KOPT-K1 (cell line): ENCODE data around the gene ACACA.
A peak's percentile ranks its signal among the peaks of the same experiment; 100 is the strongest.

Experiments
- H3K27ac ChIP-seq: fragments of 200-600 bp; sonication (generic); 2 replicates; pipeline ENCODE4 v1.5.1; 2016; ENCODE audit warnings: antibody characterized with exemption, mild to moderate bottlenecking, low read depth, low read length; ENCODE audit not compliant: poor library complexity, severe bottlenecking
- H3K36me3 ChIP-seq: fragments of 200-600 bp; sonication (generic); 2 replicates; pipeline ENCODE4 v1.5.1; 2017; ENCODE audit warnings: antibody characterized with exemption, mild to moderate bottlenecking, low read length, moderate library complexity; ENCODE audit not compliant: insufficient read depth
- H3K9me3 ChIP-seq: fragments of 200-600 bp; sonication (generic); 2 replicates; pipeline ENCODE4 v1.5.1; 2017; ENCODE audit warnings: antibody characterized with exemption, low read length, mild to moderate bottlenecking; ENCODE audit not compliant: insufficient read depth, poor library complexity, severe bottlenecking

ACACA gene

DNA sequence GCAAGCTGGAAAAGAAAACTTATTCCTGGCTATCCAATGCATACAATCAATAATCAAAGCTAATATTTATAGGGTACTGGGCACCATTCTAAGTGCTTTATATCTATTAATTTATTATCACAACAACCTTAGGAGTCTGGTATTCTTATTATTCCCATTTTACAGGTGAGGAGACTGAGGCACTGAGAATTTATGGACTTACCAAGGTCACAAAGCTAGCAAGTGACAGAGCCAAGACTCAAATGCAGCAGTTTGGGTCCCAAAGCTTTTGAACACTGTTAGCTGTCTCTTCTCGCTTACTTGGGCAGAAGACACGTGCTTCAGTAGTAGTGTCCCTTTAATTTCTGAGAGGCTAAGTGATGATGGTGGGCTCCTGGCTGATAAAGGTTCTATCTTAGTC is 305.3 kb downstream of the ACACA start:
- Histone ChIP-seq H3K9me3 (no peaks in the 10 kb centered on the region), H3K27ac (no peak overlapping the region), H3K36me3 (peaks cover 93% of the 10 kb centered on the region)

- Histone ChIP-seq H3K27ac (no peak overlapping the region), H3K36me3 (peaks cover 96% of the 10 kb centered on the region), H3K9me3 (no peaks in the 10 kb centered on the region)
These were observed 306.4 kb downstream of the ACACA start for GRCh38 chr17:37100231-37100630.

DNA sequence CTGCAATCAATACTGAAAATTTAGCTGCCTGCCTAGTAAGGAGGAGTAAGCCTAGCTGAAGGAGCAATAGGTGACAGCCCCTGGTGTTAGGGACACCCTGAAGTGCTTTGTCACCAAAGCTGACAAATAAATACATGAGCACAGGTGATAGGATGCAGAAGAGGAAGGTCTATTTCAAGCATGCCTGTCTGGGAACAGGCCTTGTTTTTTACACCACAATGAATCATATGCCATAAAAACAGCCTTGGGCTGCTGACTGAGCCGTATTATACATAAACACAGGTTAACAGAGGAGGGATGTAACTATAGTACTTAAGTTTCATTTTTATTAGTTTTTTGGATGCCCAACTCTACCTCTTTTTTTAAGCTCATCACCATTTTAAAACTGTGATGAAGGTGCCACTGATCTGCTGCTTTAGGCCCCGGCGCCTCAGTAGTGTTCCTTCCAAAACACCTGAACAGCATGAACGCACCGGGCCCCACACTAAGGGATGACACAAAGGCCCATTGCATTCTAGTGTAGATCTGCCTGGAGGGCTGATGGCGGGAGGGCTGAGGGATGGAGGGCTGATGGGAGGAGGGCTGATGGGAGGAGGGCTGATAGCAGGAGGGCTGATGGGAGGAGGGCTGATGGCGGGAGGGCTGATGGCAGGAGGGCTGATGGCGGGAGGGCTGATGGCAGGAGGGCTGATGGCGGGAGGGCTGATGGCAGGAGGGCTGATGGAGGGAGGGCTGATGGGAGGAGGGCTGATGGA is 307.5 kb downstream of the ACACA start:
- Histone ChIP-seq H3K36me3 (peaks cover 93% of the 10 kb centered on the region), H3K27ac (no peak overlapping the region), H3K9me3 (no peaks in the 10 kb centered on the region)

- H3K36me3 ChIP-seq = peaks cover 93% of the 10 kb centered on the region
- H3K9me3 ChIP-seq = no peaks in the 10 kb centered on the region
- H3K27ac ChIP-seq = no peak overlapping the region
These were observed 308.5 kb downstream of the ACACA start for GRCh38 chr17:37098152-37098551.

DNA sequence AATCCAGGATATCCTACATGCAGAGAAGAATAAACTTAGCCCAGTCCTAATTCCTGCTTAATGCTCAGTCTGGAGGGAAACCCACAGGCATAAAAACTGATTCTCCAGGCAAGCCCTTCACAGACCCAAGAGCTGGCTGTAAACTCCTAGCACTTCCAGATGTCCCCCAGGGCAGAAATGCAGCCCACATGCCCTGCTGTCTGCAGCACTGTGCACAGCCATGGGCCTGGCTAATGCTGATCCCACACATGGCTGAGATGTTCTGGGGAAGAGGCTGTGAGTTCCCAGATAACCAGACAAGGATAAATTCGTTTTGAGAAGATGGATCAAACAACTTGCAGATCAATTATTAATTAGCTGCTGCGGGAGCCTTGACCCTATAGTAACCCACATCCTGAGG is 309.5 kb downstream of the ACACA start:
- Histone ChIP-seq H3K36me3 (peaks cover 93% of the 10 kb centered on the region), H3K9me3 (no peaks in the 10 kb centered on the region), H3K27ac (no peak overlapping the region)

DNA sequence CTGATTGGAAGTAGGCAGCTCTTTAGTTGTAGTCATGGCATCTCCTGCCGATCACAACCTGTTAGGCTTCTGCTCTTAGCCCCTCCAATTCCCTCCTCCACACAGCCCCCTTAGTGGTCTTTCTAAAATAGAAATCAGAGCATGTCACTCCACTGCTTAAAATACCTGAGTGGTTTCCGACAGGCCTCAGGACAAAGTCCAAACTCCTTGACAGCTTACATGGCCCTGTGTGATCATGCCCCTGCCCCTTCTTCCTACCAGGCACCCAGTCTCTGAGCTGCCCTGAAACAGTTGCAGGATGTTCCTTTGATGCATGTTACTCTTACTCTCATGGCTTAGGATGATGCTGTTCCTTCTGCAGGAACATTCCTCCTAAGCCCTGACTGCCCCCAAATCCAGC is 310.6 kb downstream of the ACACA start:
- H3K36me3 ChIP-seq = peaks cover 95% of the 10 kb centered on the region
- H3K27ac ChIP-seq = no peak overlapping the region
- no peaks in the 10 kb centered on the region for H3K9me3 ChIP-seq

- Histone ChIP-seq H3K27ac (peak overlapping the region; percentile 69), H3K9me3 (no peaks in the 10 kb centered on the region), H3K36me3 (peaks cover 90% of the 10 kb centered on the region)
These were observed 312.2 kb downstream of the ACACA start for GRCh38 chr17:37094391-37094790.

GRCh38 chr17:37092701-37093100 is 313.9 kb downstream of the ACACA start:
- no peaks in the 10 kb centered on the region for H3K9me3 ChIP-seq
- no peak overlapping the region for H3K27ac ChIP-seq
- peaks cover 91% of the 10 kb centered on the region for H3K36me3 ChIP-seq

- Histone ChIP-seq H3K27ac (no peak overlapping the region), H3K9me3 (no peaks in the 10 kb centered on the region), H3K36me3 (peaks cover 91% of the 10 kb centered on the region)
These were observed 314.6 kb downstream of the ACACA start for GRCh38 chr17:37092071-37092470.

GRCh38 chr17:37090941-37091340 is 315.7 kb downstream of the ACACA start:
- Histone ChIP-seq H3K36me3 (peaks cover 91% of the 10 kb centered on the region), H3K27ac (peak overlapping the region; percentile 15), H3K9me3 (no peaks in the 10 kb centered on the region)

DNA sequence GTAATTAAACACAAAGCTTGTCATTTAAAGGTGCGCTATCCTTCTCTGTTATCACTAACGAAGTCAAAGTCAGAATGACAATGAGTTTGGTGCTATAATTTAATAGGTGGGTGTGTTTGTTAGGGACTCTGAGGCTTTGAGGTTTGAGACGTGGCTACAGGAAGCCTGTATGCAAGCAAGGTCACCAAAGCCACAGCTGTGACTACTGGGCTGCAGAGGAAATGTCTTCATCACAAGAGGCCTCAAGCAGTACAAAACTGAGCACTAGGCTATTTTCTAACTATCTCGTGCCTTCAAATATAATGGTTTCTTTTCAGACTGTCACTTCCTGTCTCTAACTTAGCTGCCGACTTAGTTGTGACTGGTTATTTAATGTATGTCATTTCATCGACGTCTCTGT is 316.7 kb downstream of the ACACA start:
- H3K27ac ChIP-seq = peak overlapping the region; percentile 59
- peaks cover 93% of the 10 kb centered on the region for H3K36me3 ChIP-seq

DNA sequence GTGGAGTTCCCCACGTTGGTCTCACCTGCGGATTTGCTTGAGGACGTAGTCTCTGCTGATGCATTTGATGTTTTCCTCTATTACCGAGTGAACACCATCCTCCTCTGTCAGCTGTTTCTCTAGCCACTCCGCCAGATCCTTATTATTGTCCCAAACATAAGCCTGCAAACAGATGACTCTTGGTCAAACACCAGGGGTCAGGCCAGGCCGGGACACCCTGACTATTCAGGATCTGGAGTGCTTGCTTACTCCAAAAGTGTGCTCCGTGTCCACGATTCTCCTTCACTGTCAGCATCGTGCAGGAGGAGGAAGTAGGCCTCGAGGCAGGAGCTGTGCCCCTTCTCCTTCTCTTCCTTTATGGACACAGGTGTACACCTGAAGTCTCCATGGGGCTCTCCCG is 317.7 kb downstream of the ACACA start:
- Histone ChIP-seq H3K27ac (peak overlapping the region; percentile 59), H3K36me3 (peaks cover 93% of the 10 kb centered on the region), H3K9me3 (no peaks in the 10 kb centered on the region)

More for the DNA sequence above, 316.7 kb downstream of the ACACA start:
- H3K9me3 ChIP-seq = no peaks in the 10 kb centered on the region

DNA sequence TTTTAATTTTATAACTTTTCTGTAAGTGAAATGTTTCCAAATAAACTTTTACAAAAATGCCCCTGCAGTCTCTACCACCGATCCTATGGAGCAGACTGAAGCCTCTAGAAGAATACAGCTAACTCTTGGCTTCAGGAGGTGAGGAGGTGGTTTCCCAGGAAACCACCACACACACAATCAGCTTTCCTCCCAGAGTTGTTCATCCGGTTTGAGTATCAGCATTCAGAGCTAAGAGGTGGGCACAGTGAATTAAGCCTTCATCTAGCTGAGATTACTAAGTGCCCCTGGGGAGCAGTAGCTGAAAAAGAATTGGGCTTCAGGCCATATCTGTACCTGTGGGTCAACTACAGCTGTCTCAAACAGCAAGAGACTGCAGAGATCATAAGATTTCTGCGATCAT is 318.2 kb downstream of the ACACA start:
- Histone ChIP-seq H3K9me3 (no peaks in the 10 kb centered on the region), H3K27ac (no peak overlapping the region), H3K36me3 (peaks cover 89% of the 10 kb centered on the region)

- no peak overlapping the region for H3K27ac ChIP-seq
- H3K36me3 ChIP-seq = peaks cover 87% of the 10 kb centered on the region
These were observed 319.0 kb downstream of the ACACA start for GRCh38 chr17:37087683-37088082.

GRCh38 chr17:37086948-37087347 is 319.7 kb downstream of the ACACA start:
- H3K36me3 ChIP-seq = peaks cover 80% of the 10 kb centered on the region
- no peaks in the 10 kb centered on the region for H3K9me3 ChIP-seq
- no peak overlapping the region for H3K27ac ChIP-seq

More at GRCh38 chr17:37087683-37088082, 319.0 kb downstream of the ACACA start:
- no peaks in the 10 kb centered on the region for H3K9me3 ChIP-seq

DNA sequence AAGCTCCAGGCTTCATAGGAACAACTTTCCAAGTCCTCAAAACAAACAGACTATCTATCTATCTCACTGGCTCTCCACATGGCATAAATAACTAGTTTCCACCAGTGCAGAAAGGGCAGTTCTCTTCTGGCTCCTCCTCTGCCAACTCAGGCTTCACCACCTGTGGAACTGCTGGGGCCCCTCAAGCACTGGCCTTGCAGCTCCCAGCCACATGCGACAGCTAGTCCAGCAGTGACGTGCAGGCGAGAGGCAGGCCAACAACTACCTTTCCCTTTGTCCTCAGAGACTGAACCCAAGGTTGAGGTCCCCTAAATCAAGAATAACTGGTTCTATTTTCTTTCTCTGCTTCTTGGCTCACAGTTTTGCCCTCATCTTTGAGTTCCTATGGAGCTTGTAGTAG is 320.3 kb downstream of the ACACA start:
- Histone ChIP-seq H3K36me3 (peaks cover 74% of the 10 kb centered on the region), H3K27ac (no peak overlapping the region), H3K9me3 (no peaks in the 10 kb centered on the region)
